Liver (tissue), 9 donors: ENCODE data around the gene TGFBR3. TPM values are rescaled to one million over a fixed set of nuclear protein-coding genes. Genes with fewer than 3 reads are reported as not detected.

Experiments used
- DNase-seq: peaks from one replicate; pipeline ENCODE4 v3.0.0-alpha.2; 2017; ENCODE audit warnings: low spot score
- H3K27ac ChIP-seq, 2 donors: one replicate each; pipeline ENCODE4 v1.7.0; 2013; ENCODE audit warnings: inconsistent platforms in 2 of 2, low read length in 2 of 2, control low read depth in 1 of 2, low read depth in 1 of 2, mild to moderate bottlenecking in 1 of 2
- H3K27me3 ChIP-seq, 4 donors: one replicate each; pipeline versions ENCODE4 v1.6.1 to v1.7.0; 2013; ENCODE audit warnings: low read length in 3 of 4, inconsistent platforms in 1 of 4, mild to moderate bottlenecking in 1 of 4, moderate library complexity in 1 of 4; ENCODE audit not compliant: control insufficient read depth in 4 of 4, insufficient read depth in 4 of 4
- H3K36me3 ChIP-seq, 4 donors: one replicate each; pipeline versions ENCODE4 v1.6.1 to v1.7.0; 2013; ENCODE audit warnings: low read length in 3 of 4, mild to moderate bottlenecking in 3 of 4, low read depth in 1 of 4, moderate library complexity in 1 of 4; ENCODE audit not compliant: control insufficient read depth in 4 of 4, insufficient read depth in 3 of 4
- H3K4me1 ChIP-seq, 4 donors: one replicate each; pipeline versions ENCODE4 v1.6.1 to v1.7.0; 2013; ENCODE audit warnings: low read length in 3 of 4, mild to moderate bottlenecking in 3 of 4, moderate library complexity in 1 of 4; ENCODE audit not compliant: control insufficient read depth in 4 of 4, insufficient read depth in 4 of 4
- H3K4me3 ChIP-seq, 3 donors: one replicate each; pipeline versions ENCODE4 v1.6.1 to v1.7.0; 2013; ENCODE audit warnings: low read length in 3 of 3, control low read depth in 1 of 3, low read depth in 1 of 3, mild to moderate bottlenecking in 1 of 3
- H3K9ac ChIP-seq, 2 donors: one replicate each; pipeline ENCODE4 v1.7.0; 2013; ENCODE audit warnings: low read length in 2 of 2, mild to moderate bottlenecking in 2 of 2, moderate library complexity in 2 of 2, control low read depth in 1 of 2, low read depth in 1 of 2
- H3K9me3 ChIP-seq, 4 donors: one replicate each; pipeline versions ENCODE4 v1.6.1 to v1.7.0; 2013; ENCODE audit warnings: low read length in 3 of 4; ENCODE audit not compliant: control insufficient read depth in 4 of 4
- EGR1 ChIP-seq, 2 donors: IDR thresholded peaks; 2 replicates each; pipeline ENCODE4 v1.6.1; 2016 to 2018; ENCODE audit warnings: antibody characterized with exemption in 2 of 2, low read depth in 2 of 2
- FOXA1 ChIP-seq: IDR thresholded peaks from 2 replicates; pipeline ENCODE4 v1.6.1; 2016; ENCODE audit warnings: antibody characterized with exemption
- FOXA2 ChIP-seq: IDR thresholded peaks from 2 replicates; pipeline ENCODE4 v1.6.1; 2016; ENCODE audit warnings: antibody characterized with exemption
- GABPA ChIP-seq, 2 donors: IDR thresholded peaks in 1 of 2; conservative IDR thresholded peaks in 1 of 2; 2 replicates each; pipeline ENCODE4 v1.6.1; 2016; ENCODE audit warnings: antibody characterized with exemption in 2 of 2, mild to moderate bottlenecking in 1 of 2, moderate library complexity in 1 of 2
- HNF4A ChIP-seq, 2 donors: conservative IDR thresholded peaks; 2 replicates each; pipeline ENCODE4 v1.6.1; 2016; ENCODE audit warnings: antibody characterized with exemption in 2 of 2, mild to moderate bottlenecking in 2 of 2
- HNF4G ChIP-seq: IDR thresholded peaks from 2 replicates; pipeline ENCODE4 v1.6.1; 2016; ENCODE audit warnings: antibody characterized with exemption
- JUND ChIP-seq, 2 donors: IDR thresholded peaks; 2 replicates each; pipeline ENCODE4 v1.6.1; 2016; ENCODE audit warnings: antibody characterized with exemption in 2 of 2
- NR2F2 ChIP-seq: IDR thresholded peaks from 2 replicates; pipeline ENCODE4 v1.6.1; 2016; ENCODE audit warnings: antibody characterized with exemption
- RAD21 ChIP-seq, 2 donors: IDR thresholded peaks; 2 replicates each; pipeline ENCODE4 v1.6.1; 2016; ENCODE audit warnings: antibody characterized with exemption in 2 of 2, mild to moderate bottlenecking in 2 of 2
- RXRA ChIP-seq, 2 donors: IDR thresholded peaks; 2 replicates each; pipeline ENCODE4 v1.6.1; 2017 to 2018; ENCODE audit warnings: antibody characterized with exemption in 2 of 2, mild to moderate bottlenecking in 1 of 2
- SP1 ChIP-seq: IDR thresholded peaks from 2 replicates; pipeline ENCODE4 v1.6.1; 2018; ENCODE audit warnings: antibody characterized with exemption, mild to moderate bottlenecking
- TAF1 ChIP-seq: conservative IDR thresholded peaks from 2 replicates; pipeline ENCODE4 v1.6.1; 2016; ENCODE audit warnings: antibody characterized with exemption, mild to moderate bottlenecking
- YY1 ChIP-seq: IDR thresholded peaks from 2 replicates; pipeline ENCODE4 v1.6.1; 2016; ENCODE audit warnings: antibody characterized with exemption, mild to moderate bottlenecking
- ZBTB33 ChIP-seq: IDR thresholded peaks from 2 replicates; pipeline ENCODE4 v1.6.1; 2016; ENCODE audit warnings: antibody characterized with exemption
- WGBS: extraction: QIAGEN DNeasy Blood & Tissue Kit; methylation state at CpG from one replicate; pipeline ENCODE4 v1.1.7; 2013; 5-methylcytosine and 5-hydroxymethylcytosine counted together
- polyA plus RNA-seq, 2 donors: library from polyadenylated mRNA; stranded (reverse) in 1 of 2; unstranded in 1 of 2; fragments of 200-250 nt in 1 of 2; fragments of >200 nt in 1 of 2; fragmentation: Nextera tagmentation in 1 of 2; extraction: Ambion mirVana in 1 of 2; gene quantifications; one replicate each; pipeline versions ENCODE4 v1.2.1 to v1.2.3, GENCODE V29; 2013 to 2015
- total RNA-seq, 2 donors: library from RNA; depleted of rRNA; stranded (reverse); fragments of >200 nt; gene quantifications; one replicate each; pipeline ENCODE4 v1.2.3, GENCODE V29; 2014
- TF ChIP-seq, protein P1 (sequence below): IDR thresholded peaks from 2 replicates; pipeline ENCODE4 v1.6.1; 2016; ENCODE audit warnings: antibody characterized with exemption
- TF ChIP-seq, protein P2 (sequence below): fragments of 150-350 bp; IDR thresholded peaks from 2 replicates; pipeline ENCODE4 v1.5.1; 2017; ENCODE audit warnings: improper control_type of control experiment, low read depth, low read length; ENCODE audit not compliant: missing input control
- TF ChIP-seq, protein P3 (sequence below): IDR thresholded peaks from 2 replicates; pipeline ENCODE4 v1.6.1; 2016; ENCODE audit warnings: antibody characterized with exemption, mild to moderate bottlenecking
- TF ChIP-seq, protein P4 (sequence below): IDR thresholded peaks from 2 replicates; pipeline ENCODE4 v1.6.1; 2016; ENCODE audit warnings: antibody characterized with exemption
- donor health status: healthy.
- donor health status: healthy.
- donor health status: healthy.
- donor health status: healthy.
- donor health status: healthy.

The TGFBR3 gene
- total and polyA plus RNA-seq, 4 donors: 6.1 to 19.3 (median 9.9) TPM

DNA sequence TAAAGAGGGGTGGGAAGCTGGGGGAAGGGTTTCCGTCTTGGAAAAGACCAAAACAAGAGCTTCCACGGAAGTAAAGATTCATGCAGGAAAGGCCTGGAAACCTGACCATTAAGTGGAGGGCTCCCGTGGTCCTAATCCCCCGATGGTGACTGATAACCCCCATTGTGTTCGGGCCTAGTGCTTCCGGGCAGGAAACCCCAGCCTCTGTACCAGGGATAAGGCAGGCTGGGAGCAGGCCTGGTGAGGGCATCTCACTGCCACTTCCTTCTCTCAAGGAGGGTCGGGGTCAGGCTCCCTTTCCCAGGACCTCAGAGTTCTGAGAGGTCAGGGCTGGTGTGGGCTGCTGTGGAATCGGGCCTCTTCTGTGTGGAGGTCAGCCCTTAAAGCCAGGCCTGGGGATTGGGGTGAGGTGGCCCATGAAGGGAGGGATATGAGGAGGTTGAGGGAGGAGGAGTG lies 248.4 kb downstream of the TGFBR3 start:
- H3K9ac ChIP-seq: no peak overlapping the region
- no peak for TF ChIP-seq YY1
- TF ChIP-seq RAD21 (IDR thresholded peaks at IDR 0.05): peak in 1 of 2 donors; percentile 35
- no peak for TF ChIP-seq GABPA (IDR thresholded peaks at IDR 0.05 in 1 of 2, conservative IDR thresholded peaks at IDR 0.05 in 1 of 2)
- peak; percentile 100 for TF ChIP-seq NR2F2
- TF ChIP-seq HNF4G: no peak
- TF ChIP-seq, protein P1, sequence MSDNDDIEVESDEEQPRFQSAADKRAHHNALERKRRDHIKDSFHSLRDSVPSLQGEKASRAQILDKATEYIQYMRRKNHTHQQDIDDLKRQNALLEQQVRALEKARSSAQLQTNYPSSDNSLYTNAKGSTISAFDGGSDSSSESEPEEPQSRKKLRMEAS: peak; percentile 53
- peak; percentile 15 to 18 for TF ChIP-seq RXRA (IDR thresholded peaks at IDR 0.05)
- TF ChIP-seq HNF4A (conservative IDR thresholded peaks at IDR 0.05): no peak
- peak in 1 of 2 donors; percentile 44 for TF ChIP-seq EGR1 (IDR thresholded peaks at IDR 0.05; ENCODE audit: low read depth in 2 of 2)
- peak; percentile 25 for TF ChIP-seq SP1
- no peaks in the 10 kb centered on the region for H3K27me3 ChIP-seq
- H3K27ac ChIP-seq: no peak overlapping the region
- no peak for DNase-seq
- 73% methylated on average over 8 of the region's 8 CpGs for WGBS
- H3K9me3 ChIP-seq: no peaks in the 10 kb centered on the region
- H3K4me1 ChIP-seq: no peaks in the 10 kb centered on the region
- H3K36me3 ChIP-seq: no peaks in the 10 kb centered on the region
- H3K4me3 ChIP-seq: no peak overlapping the region

- Histone ChIP-seq H3K27me3 (no peaks in the 10 kb centered on the region), H3K9ac (no peak overlapping the region), H3K4me3 (no peak overlapping the region), H3K27ac (no peak overlapping the region), H3K36me3 (no peaks in the 10 kb centered on the region), H3K9me3 (no peaks in the 10 kb centered on the region), H3K4me1 (no peaks in the 10 kb centered on the region)
- no peak for DNase-seq
- no peak for TF ChIP-seq YY1
- no peak for TF ChIP-seq ZBTB33
- TF ChIP-seq RAD21 (IDR thresholded peaks at IDR 0.05): no peak
- TF ChIP-seq FOXA2: no peak
- TF ChIP-seq HNF4G: no peak
- no peak for TF ChIP-seq TAF1
- TF ChIP-seq, protein P1: no peak
- no peak for TF ChIP-seq RXRA (IDR thresholded peaks at IDR 0.05)
- TF ChIP-seq, protein P2, sequence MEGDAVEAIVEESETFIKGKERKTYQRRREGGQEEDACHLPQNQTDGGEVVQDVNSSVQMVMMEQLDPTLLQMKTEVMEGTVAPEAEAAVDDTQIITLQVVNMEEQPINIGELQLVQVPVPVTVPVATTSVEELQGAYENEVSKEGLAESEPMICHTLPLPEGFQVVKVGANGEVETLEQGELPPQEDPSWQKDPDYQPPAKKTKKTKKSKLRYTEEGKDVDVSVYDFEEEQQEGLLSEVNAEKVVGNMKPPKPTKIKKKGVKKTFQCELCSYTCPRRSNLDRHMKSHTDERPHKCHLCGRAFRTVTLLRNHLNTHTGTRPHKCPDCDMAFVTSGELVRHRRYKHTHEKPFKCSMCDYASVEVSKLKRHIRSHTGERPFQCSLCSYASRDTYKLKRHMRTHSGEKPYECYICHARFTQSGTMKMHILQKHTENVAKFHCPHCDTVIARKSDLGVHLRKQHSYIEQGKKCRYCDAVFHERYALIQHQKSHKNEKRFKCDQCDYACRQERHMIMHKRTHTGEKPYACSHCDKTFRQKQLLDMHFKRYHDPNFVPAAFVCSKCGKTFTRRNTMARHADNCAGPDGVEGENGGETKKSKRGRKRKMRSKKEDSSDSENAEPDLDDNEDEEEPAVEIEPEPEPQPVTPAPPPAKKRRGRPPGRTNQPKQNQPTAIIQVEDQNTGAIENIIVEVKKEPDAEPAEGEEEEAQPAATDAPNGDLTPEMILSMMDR: no peak
- no peak for TF ChIP-seq GABPA (IDR thresholded peaks at IDR 0.05 in 1 of 2, conservative IDR thresholded peaks at IDR 0.05 in 1 of 2)
- TF ChIP-seq EGR1 (IDR thresholded peaks at IDR 0.05; ENCODE audit: low read depth in 2 of 2): no peak
- TF ChIP-seq JUND (IDR thresholded peaks at IDR 0.05): no peak
- no peak for TF ChIP-seq SP1
- TF ChIP-seq, protein P3, sequence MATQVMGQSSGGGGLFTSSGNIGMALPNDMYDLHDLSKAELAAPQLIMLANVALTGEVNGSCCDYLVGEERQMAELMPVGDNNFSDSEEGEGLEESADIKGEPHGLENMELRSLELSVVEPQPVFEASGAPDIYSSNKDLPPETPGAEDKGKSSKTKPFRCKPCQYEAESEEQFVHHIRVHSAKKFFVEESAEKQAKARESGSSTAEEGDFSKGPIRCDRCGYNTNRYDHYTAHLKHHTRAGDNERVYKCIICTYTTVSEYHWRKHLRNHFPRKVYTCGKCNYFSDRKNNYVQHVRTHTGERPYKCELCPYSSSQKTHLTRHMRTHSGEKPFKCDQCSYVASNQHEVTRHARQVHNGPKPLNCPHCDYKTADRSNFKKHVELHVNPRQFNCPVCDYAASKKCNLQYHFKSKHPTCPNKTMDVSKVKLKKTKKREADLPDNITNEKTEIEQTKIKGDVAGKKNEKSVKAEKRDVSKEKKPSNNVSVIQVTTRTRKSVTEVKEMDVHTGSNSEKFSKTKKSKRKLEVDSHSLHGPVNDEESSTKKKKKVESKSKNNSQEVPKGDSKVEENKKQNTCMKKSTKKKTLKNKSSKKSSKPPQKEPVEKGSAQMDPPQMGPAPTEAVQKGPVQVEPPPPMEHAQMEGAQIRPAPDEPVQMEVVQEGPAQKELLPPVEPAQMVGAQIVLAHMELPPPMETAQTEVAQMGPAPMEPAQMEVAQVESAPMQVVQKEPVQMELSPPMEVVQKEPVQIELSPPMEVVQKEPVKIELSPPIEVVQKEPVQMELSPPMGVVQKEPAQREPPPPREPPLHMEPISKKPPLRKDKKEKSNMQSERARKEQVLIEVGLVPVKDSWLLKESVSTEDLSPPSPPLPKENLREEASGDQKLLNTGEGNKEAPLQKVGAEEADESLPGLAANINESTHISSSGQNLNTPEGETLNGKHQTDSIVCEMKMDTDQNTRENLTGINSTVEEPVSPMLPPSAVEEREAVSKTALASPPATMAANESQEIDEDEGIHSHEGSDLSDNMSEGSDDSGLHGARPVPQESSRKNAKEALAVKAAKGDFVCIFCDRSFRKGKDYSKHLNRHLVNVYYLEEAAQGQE: no peak
- TF ChIP-seq HNF4A (conservative IDR thresholded peaks at IDR 0.05): no peak
- TF ChIP-seq NR2F2: no peak
- TF ChIP-seq, protein P4, sequence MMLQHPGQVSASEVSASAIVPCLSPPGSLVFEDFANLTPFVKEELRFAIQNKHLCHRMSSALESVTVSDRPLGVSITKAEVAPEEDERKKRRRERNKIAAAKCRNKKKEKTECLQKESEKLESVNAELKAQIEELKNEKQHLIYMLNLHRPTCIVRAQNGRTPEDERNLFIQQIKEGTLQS: no peak
- no peak for TF ChIP-seq FOXA1
- 98% methylated on average over 4 of the region's 4 CpGs for WGBS
These were observed 250.2 kb downstream of the TGFBR3 start for GRCh38 chr1:91635763-91636162.
